ENCODE measurements around the gene RGL1. TPM values are rescaled to one million over a fixed set of nuclear protein-coding genes. Genes with fewer than 3 reads are reported as not detected.

The RGL1 gene
- total and polyA plus RNA-seq, 9 of the 15 experiments (the other 6 are each of a cell fraction or from before 2014, with no cell fraction given) = under 0.01 to 0.07 (median 0.04) TPM

DNA sequence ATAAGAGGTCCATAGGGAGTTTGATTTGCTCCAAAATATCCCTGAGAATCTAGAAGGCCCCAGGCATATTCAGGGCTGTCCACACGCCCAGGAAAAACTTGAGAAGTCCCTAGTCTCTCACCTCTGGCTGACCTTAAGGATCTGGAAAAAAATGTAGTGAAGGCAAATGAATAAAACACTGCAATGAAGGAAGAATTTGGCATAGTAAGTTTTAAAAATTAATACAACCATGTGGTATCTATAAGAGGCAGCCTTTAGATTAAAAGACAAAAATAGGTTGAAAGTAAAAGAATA is 141.3 kb downstream of the RGL1 start (continued):
- TF ChIP-seq, protein P1, sequence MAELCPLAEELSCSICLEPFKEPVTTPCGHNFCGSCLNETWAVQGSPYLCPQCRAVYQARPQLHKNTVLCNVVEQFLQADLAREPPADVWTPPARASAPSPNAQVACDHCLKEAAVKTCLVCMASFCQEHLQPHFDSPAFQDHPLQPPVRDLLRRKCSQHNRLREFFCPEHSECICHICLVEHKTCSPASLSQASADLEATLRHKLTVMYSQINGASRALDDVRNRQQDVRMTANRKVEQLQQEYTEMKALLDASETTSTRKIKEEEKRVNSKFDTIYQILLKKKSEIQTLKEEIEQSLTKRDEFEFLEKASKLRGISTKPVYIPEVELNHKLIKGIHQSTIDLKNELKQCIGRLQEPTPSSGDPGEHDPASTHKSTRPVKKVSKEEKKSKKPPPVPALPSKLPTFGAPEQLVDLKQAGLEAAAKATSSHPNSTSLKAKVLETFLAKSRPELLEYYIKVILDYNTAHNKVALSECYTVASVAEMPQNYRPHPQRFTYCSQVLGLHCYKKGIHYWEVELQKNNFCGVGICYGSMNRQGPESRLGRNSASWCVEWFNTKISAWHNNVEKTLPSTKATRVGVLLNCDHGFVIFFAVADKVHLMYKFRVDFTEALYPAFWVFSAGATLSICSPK (IDR thresholded peaks at IDR 0.05; ENCODE audit: borderline replicate concordance) = no peak

DNA sequence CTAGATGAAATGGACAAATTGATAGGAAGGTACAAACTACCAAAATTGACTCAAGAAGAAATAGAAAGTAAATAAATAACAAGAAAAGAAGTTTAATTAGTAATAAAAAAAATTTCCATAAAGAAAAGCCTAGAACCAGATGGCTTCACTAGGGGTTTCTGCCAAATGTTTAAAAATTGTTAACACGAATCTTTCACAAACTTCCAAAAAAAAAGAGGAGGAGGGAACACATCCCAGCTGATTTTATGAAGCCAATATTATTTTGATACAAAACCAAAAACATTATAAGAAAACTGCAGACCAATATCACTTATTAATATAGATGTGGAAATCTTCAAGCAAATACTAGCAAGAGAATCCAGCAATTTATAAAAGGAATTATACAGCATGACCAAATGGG is 143.1 kb downstream of the RGL1 start:
- in situ Hi-C loops (cut with MboI) (no loop called here), intact Hi-C loops (cut with micrococcal nuclease) (no loop called here)
- DNase-seq (ENCODE audit: extremely low read depth in 1 of 4, low spot score in 3 of 4) = no peak
- Histone ChIP-seq H3K27me3 (ENCODE audit: control insufficient read depth in 2 of 2, insufficient read depth in 2 of 2, low read length in 2 of 2) (no peaks in the 10 kb centered on the region), H3K9me3 (replicated peaks; ENCODE audit: control insufficient read depth, insufficient read depth, low read depth, low read length) (no peaks in the 10 kb centered on the region), H3K4me3 (no peak overlapping the region), H3K27ac (ENCODE audit: extremely low read depth, low read depth, low read length) (no peak overlapping the region), H3K4me1 (replicated peaks in 1 of 2; ENCODE audit: control insufficient read depth in 2 of 2, insufficient read depth in 2 of 2, low read length in 2 of 2) (peaks cover 10 to 16% of the 10 kb centered on the region in 2 experiments; a peak in 4 of 5 replicates), H3K4me2 (ENCODE audit: insufficient read depth, low read length) (no peak overlapping the region), H3K36me3 (ENCODE audit: control insufficient read depth, insufficient read depth, low read length) (peaks cover 49% of the 10 kb centered on the region), H4K20me1 (replicated peaks; ENCODE audit: control insufficient read depth, insufficient read depth, low read length) (no peaks in the 10 kb centered on the region), H2AFZ (ENCODE audit: low read depth, low read length) (no peak overlapping the region), H3K9ac (ENCODE audit: insufficient read depth in 1 of 2, low read depth in 2 of 2, low read length in 2 of 2) (no peak overlapping the region), H3K9me1 (ENCODE audit: control insufficient read depth, insufficient read depth, low read length) (no peaks in the 10 kb centered on the region), H3K79me2 (ENCODE audit: control insufficient read depth, insufficient read depth, low read length) (no peaks in the 10 kb centered on the region)
- no peak for FAIRE-seq
- ChIA-PET POLR2A (no interaction called here), CTCF (ENCODE audit: low intra/inter-chr PET ratio) (no interaction called here)
- WGBS (ENCODE audit: insufficient coverage, low coverage, missing lambda C conversion rate) = 56% methylated on average over 1 of the region's 1 CpG
- TF ChIP-seq ELF2 (CRISPR knock-in tag; IDR thresholded peaks at IDR 0.05) = no peak
- no peak for TF ChIP-seq DPF2 (IDR thresholded peaks at IDR 0.05)
- no peak for TF ChIP-seq ZNF134 (CRISPR knock-in tag; conservative IDR thresholded peaks at IDR 0.05)
- no peak for TF ChIP-seq ZNF224 (CRISPR knock-in tag; IDR thresholded peaks at IDR 0.05)
- no peak for TF ChIP-seq CXXC5 (CRISPR knock-in tag; IDR thresholded peaks at IDR 0.05)
- TF ChIP-seq HIVEP1 (CRISPR knock-in tag; IDR thresholded peaks at IDR 0.05) = no peak
- no peak for TF ChIP-seq IFI16 (CRISPR knock-in tag; IDR thresholded peaks at IDR 0.05)
- no peak for TF ChIP-seq RUNX1 (IDR thresholded peaks at IDR 0.05; ENCODE audit: low read depth)
- no peak for TF ChIP-seq PPARD (CRISPR knock-in tag; IDR thresholded peaks at IDR 0.05)
- TF ChIP-seq RHOXF2B (CRISPR knock-in tag; conservative IDR thresholded peaks at IDR 0.05) = no peak
- TF ChIP-seq PHF20 (IDR thresholded peaks at IDR 0.05; ENCODE audit: partially characterized antibody) = no peak
- TF ChIP-seq CBFA2T2 (conservative IDR thresholded peaks at IDR 0.05) = no peak
- ATAC-seq = no peak
- BruUV-seq (replicated peaks) = no TSS peak

All from K562 (cell line).